HCT116 (cell line): ENCODE measurements around the gene HNRNPUL2. TPM values are rescaled to one million over a fixed set of nuclear protein-coding genes. Genes with fewer than 3 reads are reported as not detected.

Experiments
- ATAC-seq: fragments of 200-7000 bp; cut with Tn5 transposase; 2 replicates; pipeline ENCODE4 v1.9.1; 2020; ENCODE audit warnings: mild to moderate bottlenecking, moderate library complexity
- BruUV-seq: library from RNA; stranded (reverse); fragments of 400-500 nt; replicated peaks from 2 replicates; lab custom pipeline; 2021; lab: Mats Ljungman, UMichigan
- CTCF ChIA-PET: fragments of 300-600 bp; sonication (Branson Sonifier 250); formaldehyde crosslinking; loops from one replicate; lab custom pipeline; 2021; ENCODE audit warnings: antibody characterized with exemption; lab: Charles Lee
- POLR2A ChIA-PET: fragments of 300-600, 350-600 bp; sonication (Branson Sonifier 250); formaldehyde crosslinking; loops from one replicate; lab custom pipeline; 2021; ENCODE audit warnings: antibody characterized with exemption; lab: Charles Lee
- RAD21 ChIA-PET, 2 experiments: fragments of 300-600 bp; sonication (Branson Sonifier 250); formaldehyde crosslinking; loops; one replicate each; lab custom pipeline; 2023; ENCODE audit warnings: low total read pairs in 2 of 2; ENCODE audit not compliant: uncharacterized antibody in 2 of 2, unreplicated experiment in 2 of 2, low non-redundant PET in 1 of 2; lab: Charles Lee
- DNase-seq: peaks from one replicate; pipeline ENCODE4 v3.0.0-alpha.2; 2010; ENCODE audit warnings: low read depth, low spot score
- H2AFZ ChIP-seq: fragments of 200-600 bp; shearing (Covaris generic), sonication (generic); 2 replicates; pipeline ENCODE4 v1.6.1; 2017; ENCODE audit warnings: low read depth, mixed run types, mixed read lengths, antibody characterized with exemption, low read length; ENCODE audit not compliant: poor library complexity, severe bottlenecking
- H3K27ac ChIP-seq: 2 replicates; pipeline ENCODE4 v1.5.1; 2012; ENCODE audit warnings: low read depth, low read length
- H3K27me3 ChIP-seq: fragments of 200-600 bp; sonication (generic); 2 replicates; pipeline ENCODE4 v1.6.1; 2016; ENCODE audit warnings: mixed run types, low read length, mixed read lengths; ENCODE audit not compliant: insufficient read depth
- H3K36me3 ChIP-seq, 2 experiments: fragments of 200-500 bp in 1 of 2; fragments of 200-600 bp in 1 of 2; sonication (Bioruptor generic) in 1 of 2; sonication (generic) in 1 of 2; 2 replicates each; pipeline versions ENCODE4 v1.5.1 to v1.6.1; 2014 to 2016; ENCODE audit warnings: low read length in 2 of 2, inconsistent platforms in 1 of 2, mixed read lengths in 1 of 2, mixed run types in 1 of 2; ENCODE audit not compliant: insufficient read depth in 2 of 2, control insufficient read depth in 1 of 2
- H3K4me1 ChIP-seq, 2 experiments: fragments of 200-600 bp in 1 of 2; sonication (generic) in 1 of 2; 2 replicates each; pipeline versions ENCODE4 v1.5.1 to v1.6.1; 2012 to 2017; ENCODE audit warnings: low read length in 2 of 2, inconsistent platforms in 1 of 2, mild to moderate bottlenecking in 1 of 2, mixed read lengths in 1 of 2, mixed run types in 1 of 2, moderate library complexity in 1 of 2; ENCODE audit not compliant: insufficient read depth in 2 of 2, control insufficient read depth in 1 of 2
- H3K4me2 ChIP-seq: fragments of 200-600 bp; sonication (generic); 2 replicates; pipeline ENCODE4 v1.6.1; 2017; ENCODE audit warnings: mixed run types, low read length, mixed read lengths
- H3K4me3 ChIP-seq, 2 experiments: fragments of 200-600 bp in 1 of 2; sonication (generic) in 1 of 2; replicated peaks in 1 of 2; 2 replicates each; pipeline ENCODE4 v1.5.1; 2011 to 2016; ENCODE audit warnings: low read length in 2 of 2, control low read depth in 1 of 2, low read depth in 1 of 2, mild to moderate bottlenecking in 1 of 2, mixed read lengths in 1 of 2, mixed run types in 1 of 2
- H3K79me2 ChIP-seq: fragments of 200-600 bp; sonication (generic); 2 replicates; pipeline ENCODE4 v1.6.1; 2017; ENCODE audit warnings: mild to moderate bottlenecking, mixed run types, low read length, moderate library complexity, mixed read lengths; ENCODE audit not compliant: insufficient read depth
- H3K9ac ChIP-seq: fragments of 200-600 bp; sonication (generic); 2 replicates; pipeline ENCODE4 v1.6.1; 2016; ENCODE audit warnings: low read length, mixed read lengths
- H3K9me2 ChIP-seq: fragments of 200-600 bp; sonication (generic), shearing (Covaris generic); 2 replicates; pipeline ENCODE4 v1.6.1; 2017; ENCODE audit warnings: mixed run types, mild to moderate bottlenecking, moderate library complexity; ENCODE audit not compliant: insufficient read depth
- H3K9me3 ChIP-seq, 2 experiments: fragments of 200-500 bp in 1 of 2; fragments of 200-600 bp in 1 of 2; sonication (Bioruptor generic) in 1 of 2; sonication (generic) in 1 of 2; 2 replicates each; pipeline ENCODE4 v1.6.1; 2014 to 2017; ENCODE audit warnings: low read length in 2 of 2, mixed read lengths in 2 of 2, inconsistent platforms in 1 of 2, low read depth in 1 of 2, mild to moderate bottlenecking in 1 of 2, mixed run types in 1 of 2, moderate library complexity in 1 of 2; ENCODE audit not compliant: control insufficient read depth in 1 of 2, insufficient read depth in 1 of 2
- H4K20me1 ChIP-seq: fragments of 200-600 bp; sonication (generic), shearing (Covaris generic); 2 replicates; pipeline ENCODE4 v1.6.1; 2017; ENCODE audit warnings: mixed run types, mild to moderate bottlenecking, moderate library complexity; ENCODE audit not compliant: insufficient read depth
- FOSL1 ChIP-seq: IDR thresholded peaks from 2 replicates; pipeline ENCODE4 v1.6.1; 2012; ENCODE audit warnings: low read depth
- POLR2AphosphoS5 ChIP-seq: IDR thresholded peaks from 2 replicates; pipeline ENCODE4 v1.6.1; 2011; ENCODE audit warnings: mild to moderate bottlenecking, low read depth, low read length, moderate library complexity
- intact Hi-C: fragments of 100-400 bp; cut with micrococcal nuclease; formaldehyde crosslinking; loops from 2 replicates; pipeline ENCODE4 v1.10.0; 2022
- total RNA-seq: library from RNA; stranded (reverse); gene quantifications from one replicate; pipeline ENCODE4 v1.2.1, GENCODE V29; 2021; ENCODE audit not compliant: unreplicated experiment
- TF ChIP-seq, protein P1 (sequence below), 3 experiments: fragments of 200-600 bp in 1 of 3; sonication (generic) in 1 of 3; IDR thresholded peaks in 2 of 3; conservative IDR thresholded peaks in 1 of 3; 2 replicates each; pipeline ENCODE4 v1.5.1; 2012 to 2017; ENCODE audit warnings: low read depth in 2 of 3, low read length in 2 of 3, antibody characterized with exemption in 1 of 3, borderline replicate concordance in 1 of 3, control low read depth in 1 of 3, mild to moderate bottlenecking in 1 of 3, mixed read lengths in 1 of 3, mixed run types in 1 of 3, moderate library complexity in 1 of 3; ENCODE audit not compliant: insufficient read depth in 1 of 3

Gene HNRNPUL2
- total RNA-seq, 1 experiment from 2014 or later: 45.8 TPM

DNA sequence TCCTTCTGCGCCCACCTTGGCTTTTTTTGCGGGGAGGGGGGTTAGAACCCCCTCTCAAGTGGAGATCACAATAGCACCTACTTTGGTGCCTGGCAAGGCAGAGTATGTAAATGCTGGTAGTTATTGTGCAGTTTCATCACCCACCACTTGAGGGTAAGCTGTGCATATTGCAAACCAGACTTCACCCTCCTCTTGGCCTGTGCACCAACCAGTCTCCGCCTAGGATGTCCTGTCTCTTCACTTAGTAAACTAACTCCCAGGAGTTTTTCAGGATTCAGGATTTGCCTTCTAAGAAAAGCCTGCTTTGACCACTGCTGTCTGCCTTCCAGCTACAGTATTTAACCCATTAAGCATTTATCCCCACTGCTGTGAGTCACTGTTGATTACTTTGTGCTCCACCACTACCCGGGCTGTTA is 46.4 kb downstream of the HNRNPUL2 start:
- RAD21 ChIA-PET: interaction anchor here in 1 of 2 experiments (0.6 kb wide), 1 partner anchor 107 kb away, joined by 4 read pairs; no protein-coding TSS in a partner anchor
- ATAC-seq: peak; percentile 88
- no peaks in the 10 kb centered on the region for H4K20me1 ChIP-seq
- no peak overlapping the region for H3K9ac ChIP-seq
- TF ChIP-seq FOSL1: no peak
- TF ChIP-seq, protein P1, sequence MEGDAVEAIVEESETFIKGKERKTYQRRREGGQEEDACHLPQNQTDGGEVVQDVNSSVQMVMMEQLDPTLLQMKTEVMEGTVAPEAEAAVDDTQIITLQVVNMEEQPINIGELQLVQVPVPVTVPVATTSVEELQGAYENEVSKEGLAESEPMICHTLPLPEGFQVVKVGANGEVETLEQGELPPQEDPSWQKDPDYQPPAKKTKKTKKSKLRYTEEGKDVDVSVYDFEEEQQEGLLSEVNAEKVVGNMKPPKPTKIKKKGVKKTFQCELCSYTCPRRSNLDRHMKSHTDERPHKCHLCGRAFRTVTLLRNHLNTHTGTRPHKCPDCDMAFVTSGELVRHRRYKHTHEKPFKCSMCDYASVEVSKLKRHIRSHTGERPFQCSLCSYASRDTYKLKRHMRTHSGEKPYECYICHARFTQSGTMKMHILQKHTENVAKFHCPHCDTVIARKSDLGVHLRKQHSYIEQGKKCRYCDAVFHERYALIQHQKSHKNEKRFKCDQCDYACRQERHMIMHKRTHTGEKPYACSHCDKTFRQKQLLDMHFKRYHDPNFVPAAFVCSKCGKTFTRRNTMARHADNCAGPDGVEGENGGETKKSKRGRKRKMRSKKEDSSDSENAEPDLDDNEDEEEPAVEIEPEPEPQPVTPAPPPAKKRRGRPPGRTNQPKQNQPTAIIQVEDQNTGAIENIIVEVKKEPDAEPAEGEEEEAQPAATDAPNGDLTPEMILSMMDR (IDR thresholded peaks at IDR 0.05 in 2 of 3, conservative IDR thresholded peaks at IDR 0.05 in 1 of 3; ENCODE audit: borderline replicate concordance in 1 of 3, insufficient read depth in 1 of 3, low read depth in 2 of 3, low read length in 2 of 3): peak in 2 of 3 experiments; percentile 55 to 66; a peak in 4 of 6 replicates
- TF ChIP-seq POLR2AphosphoS5: 0 out of 2 replicates have a peak, but pooled peaks have one; percentile 40
- TF ChIP-seq, all 23 proteins: peak for 2
- no TSS peak for BruUV-seq
- DNase-seq: peak; percentile 67
- H3K9me2 ChIP-seq: no peaks in the 10 kb centered on the region
- peaks cover 23 to 41% of the 10 kb centered on the region in 2 experiments for H3K4me1 ChIP-seq
- H3K36me3 ChIP-seq: peaks cover 4 to 11% of the 10 kb centered on the region in 2 experiments; a peak in 3 of 4 replicates
- peak overlapping the region; percentile 4; the same call in 1 of the 2 replicates for H3K4me2 ChIP-seq
- H3K79me2 ChIP-seq: peaks cover 30% of the 10 kb centered on the region
- intact Hi-C loops: loop anchor here (2.0 kb wide), 1 partner anchor 14 kb away; no protein-coding TSS in a partner anchor
- peak overlapping the region; percentile 33 for H2AFZ ChIP-seq
- H3K9me3 ChIP-seq: no peaks in the 10 kb centered on the region
- no peak overlapping the region for H3K4me3 ChIP-seq
- no peaks in the 10 kb centered on the region for H3K27me3 ChIP-seq
- CTCF ChIA-PET: interaction anchor here (1.0 to 3.1 kb wide), 7 partner anchors 9 to 286 kb away, joined by 3 to 16 read pairs (median 6); partner anchors contain the start of genes HNRNPUL2, LBHD1, LRRN4CL and TAF6L
- peak overlapping the region; percentile 36; the same call in 1 of the 2 replicates for H3K27ac ChIP-seq
- POLR2A ChIA-PET: interaction anchor here (0.6 to 3.0 kb wide), 16 partner anchors 9 to 286 kb away, joined by 3 to 21 read pairs (median 4); partner anchors contain the start of genes AHNAK, C11orf98, CSKMT and EEF1G
